GM21786 (cell line): ENCODE measurements around the gene KRT9.
"Not testable (repeated sequence)": the region's sequence is repeated elsewhere in the genome, so short reads cannot be mapped to it uniquely, and the experiment has no call there.

Source experiments
- ATAC-seq: cut with Tn5 transposase; IDR thresholded peaks from one replicate; pipeline ENCODE4 v1.9.1; 2021; ENCODE audit not compliant: unreplicated experiment

KRT9 gene

GRCh38 chr17:41580244-41580575, 8.4 kb upstream of the KRT9 start:
- no peak for ATAC-seq

- no peak for ATAC-seq
These were observed 7.8 kb upstream of the KRT9 start for GRCh38 chr17:41579484-41580243.

- no peak for ATAC-seq
These were observed 7.1 kb upstream of the KRT9 start for GRCh38 chr17:41578971-41579370.

- ATAC-seq, result no peak
These were observed 6.7 kb upstream of the KRT9 start for GRCh38 chr17:41578538-41578937.

GRCh38 chr17:41576740-41577139, 4.9 kb upstream of the KRT9 start:
- not testable (repeated sequence) for ATAC-seq

GRCh38 chr17:41575336-41575735, 3.5 kb upstream of the KRT9 start:
- ATAC-seq, result no peak

GRCh38 chr17:41567317-41567716, 4.5 kb downstream of the KRT9 start:
- no peak for ATAC-seq

GRCh38 chr17:41565338-41565737, 6.5 kb downstream of the KRT9 start:
- no peak for ATAC-seq

GRCh38 chr17:41563607-41564170, 8.2 kb downstream of the KRT9 start:
- ATAC-seq, result no peak

GRCh38 chr17:41561554-41561953, 10.3 kb downstream of the KRT9 start:
- ATAC-seq, result no peak

GRCh38 chr17:41559548-41559947, 12.3 kb downstream of the KRT9 start:
- ATAC-seq, result no peak

- ATAC-seq, result no peak
These were observed 14.9 kb downstream of the KRT9 start for GRCh38 chr17:41556931-41557330.

GRCh38 chr17:41556306-41556705, 15.6 kb downstream of the KRT9 start:
- ATAC-seq, result no peak

GRCh38 chr17:41555105-41555887, 16.6 kb downstream of the KRT9 start:
- no peak for ATAC-seq

- no peak for ATAC-seq
These were observed 17.7 kb downstream of the KRT9 start for GRCh38 chr17:41553987-41554680.

GRCh38 chr17:41553176-41553575, 18.7 kb downstream of the KRT9 start:
- ATAC-seq, result no peak

GRCh38 chr17:41552455-41552854, 19.4 kb downstream of the KRT9 start:
- no peak for ATAC-seq

GRCh38 chr17:41551365-41551764, 20.5 kb downstream of the KRT9 start:
- no peak for ATAC-seq

GRCh38 chr17:41549596-41550039, 22.2 kb downstream of the KRT9 start:
- ATAC-seq, result no peak

- no peak for ATAC-seq
These were observed 22.8 kb downstream of the KRT9 start for GRCh38 chr17:41548844-41549595.
